Ishikawa (cell line): ENCODE measurements around the gene ITPRID2.

Experiments used
- CEBPB ChIP-seq: IDR thresholded peaks from 2 replicates; pipeline ENCODE4 v1.6.1; 2012
- CREB1 ChIP-seq: IDR thresholded peaks from 2 replicates; pipeline ENCODE4 v1.6.1; 2012; ENCODE audit warnings: low read depth
- EGR1 ChIP-seq: IDR thresholded peaks from 2 replicates; pipeline ENCODE4 v1.6.1; 2012
- EP300 ChIP-seq: IDR thresholded peaks from 2 replicates; pipeline ENCODE4 v1.6.1; 2012; ENCODE audit warnings: borderline replicate concordance
- FOXM1 ChIP-seq: IDR thresholded peaks from 2 replicates; pipeline ENCODE4 v1.6.1; 2012; ENCODE audit warnings: low read depth, borderline replicate concordance
- MAX ChIP-seq: IDR thresholded peaks from 2 replicates; pipeline ENCODE4 v1.6.1; 2012
- NFIC ChIP-seq: IDR thresholded peaks from 2 replicates; pipeline ENCODE4 v1.6.1; 2012
- RAD21 ChIP-seq: IDR thresholded peaks from 2 replicates; pipeline ENCODE4 v1.6.1; 2012; ENCODE audit warnings: low read depth
- REST ChIP-seq: IDR thresholded peaks from 2 replicates; pipeline ENCODE4 v1.6.1; 2012; ENCODE audit warnings: low read depth, mild to moderate bottlenecking
- TAF1 ChIP-seq: IDR thresholded peaks from 2 replicates; pipeline ENCODE4 v1.6.1; 2012; ENCODE audit warnings: low read depth, mild to moderate bottlenecking
- TCF12 ChIP-seq: IDR thresholded peaks from 2 replicates; pipeline ENCODE4 v1.6.1; 2012; ENCODE audit warnings: low read depth
- TEAD4 ChIP-seq: IDR thresholded peaks from 2 replicates; pipeline ENCODE4 v1.6.1; 2012
- YY1 ChIP-seq: IDR thresholded peaks from 2 replicates; pipeline ENCODE4 v1.6.1; 2012; ENCODE audit warnings: low read depth
- ZBTB7A ChIP-seq: IDR thresholded peaks from 2 replicates; pipeline ENCODE4 v1.6.1; 2012; ENCODE audit warnings: low read depth
- TF ChIP-seq, protein P1 (sequence below): IDR thresholded peaks from 2 replicates; pipeline ENCODE4 v1.6.1; 2012

The ITPRID2 gene

GRCh38 chr2:181946444-181947127, 55.1 kb downstream of the ITPRID2 start:
- TF ChIP-seq RAD21 (no peak), ZBTB7A (no peak), TCF12 (no peak), CREB1 (no peak), NFIC (no peak), REST (no peak), EGR1 (no peak), TEAD4 (no peak), FOXM1 (no peak)

DNA sequence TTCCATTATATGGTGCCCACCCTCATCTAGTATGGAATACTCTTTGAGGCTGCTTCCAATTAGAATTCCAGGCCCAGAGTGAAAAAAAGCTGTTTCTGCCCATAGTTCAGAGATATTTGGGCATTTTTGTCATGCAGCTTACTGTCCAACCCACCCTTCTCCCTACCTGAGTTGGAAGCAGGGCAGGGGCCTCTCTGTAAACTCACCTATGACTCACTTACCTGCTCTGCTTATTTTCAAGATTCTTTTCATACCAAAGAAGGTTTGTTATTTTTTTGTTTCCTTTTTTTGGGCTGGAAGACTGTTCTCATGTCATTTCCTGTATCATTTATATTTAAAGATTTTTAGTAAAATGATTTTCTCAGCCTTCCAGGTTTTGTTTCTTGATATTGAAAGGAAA, 55.7 kb downstream of the ITPRID2 start:
- TF ChIP-seq TCF12 (no peak), NFIC (0 out of 2 replicates have a peak, but pooled peaks have one; percentile 11), TEAD4 (peak; percentile 42; the same call in 1 of the 2 replicates)

DNA sequence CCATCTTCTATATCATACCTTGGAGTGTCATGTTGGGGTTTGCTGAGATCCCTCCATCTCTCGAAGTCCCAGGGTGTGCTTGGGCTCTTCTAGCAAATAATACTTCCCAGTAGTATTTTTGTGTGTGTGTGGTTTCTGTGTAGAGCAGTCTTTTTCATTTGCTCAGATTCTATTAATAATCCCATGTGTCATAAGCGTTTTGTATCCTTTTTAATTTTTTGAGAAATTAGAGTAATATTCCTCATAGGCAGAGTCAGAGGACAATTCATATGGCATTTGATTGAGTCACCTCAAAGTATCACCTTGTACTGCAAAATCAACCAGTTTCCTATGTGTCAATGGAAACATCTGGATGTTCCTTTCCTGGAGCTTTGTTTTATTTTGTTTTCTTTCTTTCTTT, 56.7 kb downstream of the ITPRID2 start:
- TF ChIP-seq ZBTB7A (no peak), REST (no peak), FOXM1 (no peak), TAF1 (no peak), TEAD4 (no peak), CREB1 (no peak), EGR1 (no peak), TCF12 (no peak), CEBPB (no peak), YY1 (no peak), MAX (no peak), NFIC (no peak), RAD21 (no peak), EP300 (no peak)
- TF ChIP-seq, protein P1, sequence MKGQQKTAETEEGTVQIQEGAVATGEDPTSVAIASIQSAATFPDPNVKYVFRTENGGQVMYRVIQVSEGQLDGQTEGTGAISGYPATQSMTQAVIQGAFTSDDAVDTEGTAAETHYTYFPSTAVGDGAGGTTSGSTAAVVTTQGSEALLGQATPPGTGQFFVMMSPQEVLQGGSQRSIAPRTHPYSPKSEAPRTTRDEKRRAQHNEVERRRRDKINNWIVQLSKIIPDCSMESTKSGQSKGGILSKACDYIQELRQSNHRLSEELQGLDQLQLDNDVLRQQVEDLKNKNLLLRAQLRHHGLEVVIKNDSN = no peak

- TF ChIP-seq MAX (no peak), TCF12 (no peak), YY1 (no peak), EGR1 (no peak)
Observed at GRCh38 chr2:181949047-181949446, 57.5 kb downstream of the ITPRID2 start.

DNA sequence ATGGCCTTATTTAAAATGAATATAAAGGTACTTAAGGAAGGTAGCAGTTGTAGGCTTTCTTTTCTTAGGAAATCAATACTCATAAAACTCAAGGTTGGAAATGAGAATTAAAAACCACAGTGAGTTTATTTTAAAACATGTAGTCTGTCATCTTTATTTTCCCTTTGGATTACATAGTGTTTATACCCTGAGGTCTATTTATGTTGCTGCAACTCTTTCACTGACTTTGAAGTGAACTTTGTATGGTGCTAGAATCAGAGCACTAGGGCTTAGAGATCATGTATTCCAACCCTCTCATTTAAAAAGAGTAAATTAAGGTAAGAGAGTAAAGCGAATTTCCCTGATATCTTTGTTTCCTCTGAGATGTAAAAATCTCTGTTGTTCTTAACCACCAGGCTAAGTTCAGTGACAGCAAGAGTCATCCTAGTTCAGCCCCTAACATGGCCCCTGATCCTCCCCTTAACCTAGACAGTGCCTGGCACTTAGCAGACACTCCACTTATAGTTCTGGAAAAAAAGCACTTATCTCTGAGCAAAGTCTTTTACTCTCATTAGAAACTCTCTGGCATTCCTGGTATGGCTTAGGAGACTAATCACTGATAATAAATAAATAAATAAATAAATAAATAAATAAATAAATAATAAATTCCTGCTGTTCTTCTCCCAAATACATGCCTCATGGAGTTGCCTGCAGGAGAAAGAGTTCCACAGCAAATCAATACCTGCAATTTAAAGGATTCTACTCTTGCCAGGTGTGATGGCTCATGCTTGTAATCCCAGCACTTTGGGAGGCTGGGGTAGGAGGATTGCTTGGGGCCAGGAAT, 61.1 kb downstream of the ITPRID2 start:
- TF ChIP-seq ZBTB7A (no peak), EP300 (no peak), RAD21 (no peak), EGR1 (no peak), TCF12 (no peak), TAF1 (no peak), MAX (no peak), REST (no peak), NFIC (no peak), FOXM1 (no peak)
- TF ChIP-seq, protein P1 = no peak
